H1 (cell line): ENCODE measurements around the gene MYL9. TPM values are rescaled to one million over a fixed set of nuclear protein-coding genes. Genes with fewer than 3 reads are reported as not detected.

Experiments used
- CBX8 ChIP-seq: fragments of 300-800, 300-1000 bp; sonication (generic); IDR thresholded peaks from 2 replicates; pipeline ENCODE4 v1.7.1; 2016; ENCODE audit warnings: low read depth, low read length, borderline replicate concordance
- CHD1 ChIP-seq: IDR thresholded peaks from 2 replicates; pipeline ENCODE4 v1.6.1; 2012; ENCODE audit warnings: low read depth, low read length, improper control_type of control experiment
- JUN ChIP-seq: IDR thresholded peaks from 2 replicates; pipeline ENCODE4 v1.6.1; 2011; ENCODE audit warnings: low read depth, mild to moderate bottlenecking, improper control_type of control experiment, low read length
- KDM5A ChIP-seq: fragments of 200-600 bp; IDR thresholded peaks from 2 replicates; pipeline ENCODE4 v1.7.1; 2012; ENCODE audit warnings: mild to moderate bottlenecking, low read length, inconsistent platforms, mixed read lengths
- SIN3A ChIP-seq, 2 experiments: IDR thresholded peaks in 1 of 2; conservative IDR thresholded peaks in 1 of 2; 2 replicates each; pipeline ENCODE4 v1.6.1; 2011 to 2012; ENCODE audit warnings: low read length in 2 of 2, improper control_type of control experiment in 1 of 2, low read depth in 1 of 2, mild to moderate bottlenecking in 1 of 2
- SP1 ChIP-seq: IDR thresholded peaks from 2 replicates; pipeline ENCODE4 v1.6.1; 2011; ENCODE audit warnings: low read depth, low read length
- TBP ChIP-seq: IDR thresholded peaks from 2 replicates; pipeline ENCODE4 v1.6.1; 2011; ENCODE audit warnings: low read depth, low read length, improper control_type of control experiment
- TEAD4 ChIP-seq: IDR thresholded peaks from 2 replicates; pipeline ENCODE4 v1.6.1; 2012; ENCODE audit warnings: low read depth, low read length, inconsistent platforms, mixed read lengths
- polyA plus RNA-seq, 7 experiments: library from polyadenylated mRNA; depleted of rRNA in 3 of 7; stranded (reverse) in 5 of 7; unstranded in 2 of 7; fragments of >200 nt in 5 of 7; fragments of 200-250 nt in 2 of 7; gene quantifications; 1 replicate in 5 of 7; 2 replicates in 1 of 7; 4 replicates in 1 of 7; pipeline versions ENCODE4 v1.2.1 to v1.2.3, GENCODE V29; 2011 to 2013; ENCODE audit warnings: missing spikeins in 2 of 7, mixed read lengths in 2 of 7
- total RNA-seq: library from RNA; stranded (reverse); fragmentation: NEBNext Ultra II Directional; extraction: Animal tissue kit (Norgen Biotek cat#: 25700); gene quantifications from 2 replicates; pipeline ENCODE4 v1.2.1, GENCODE V29; 2021
- TF ChIP-seq, protein P1 (sequence below): IDR thresholded peaks from 2 replicates; pipeline ENCODE4 v1.6.1; 2011; ENCODE audit warnings: low read depth, mild to moderate bottlenecking, low read length; ENCODE audit not compliant: insufficient read depth
- TF ChIP-seq, protein P2 (sequence below): IDR thresholded peaks from 2 replicates; pipeline ENCODE4 v1.6.1; 2012; ENCODE audit warnings: inconsistent platforms

The MYL9 gene
- total and polyA plus RNA-seq, 2 of the 8 experiments (the other 6 are each of a cell fraction or from before 2014, with no cell fraction given) = 26.8 to 193 TPM

DNA sequence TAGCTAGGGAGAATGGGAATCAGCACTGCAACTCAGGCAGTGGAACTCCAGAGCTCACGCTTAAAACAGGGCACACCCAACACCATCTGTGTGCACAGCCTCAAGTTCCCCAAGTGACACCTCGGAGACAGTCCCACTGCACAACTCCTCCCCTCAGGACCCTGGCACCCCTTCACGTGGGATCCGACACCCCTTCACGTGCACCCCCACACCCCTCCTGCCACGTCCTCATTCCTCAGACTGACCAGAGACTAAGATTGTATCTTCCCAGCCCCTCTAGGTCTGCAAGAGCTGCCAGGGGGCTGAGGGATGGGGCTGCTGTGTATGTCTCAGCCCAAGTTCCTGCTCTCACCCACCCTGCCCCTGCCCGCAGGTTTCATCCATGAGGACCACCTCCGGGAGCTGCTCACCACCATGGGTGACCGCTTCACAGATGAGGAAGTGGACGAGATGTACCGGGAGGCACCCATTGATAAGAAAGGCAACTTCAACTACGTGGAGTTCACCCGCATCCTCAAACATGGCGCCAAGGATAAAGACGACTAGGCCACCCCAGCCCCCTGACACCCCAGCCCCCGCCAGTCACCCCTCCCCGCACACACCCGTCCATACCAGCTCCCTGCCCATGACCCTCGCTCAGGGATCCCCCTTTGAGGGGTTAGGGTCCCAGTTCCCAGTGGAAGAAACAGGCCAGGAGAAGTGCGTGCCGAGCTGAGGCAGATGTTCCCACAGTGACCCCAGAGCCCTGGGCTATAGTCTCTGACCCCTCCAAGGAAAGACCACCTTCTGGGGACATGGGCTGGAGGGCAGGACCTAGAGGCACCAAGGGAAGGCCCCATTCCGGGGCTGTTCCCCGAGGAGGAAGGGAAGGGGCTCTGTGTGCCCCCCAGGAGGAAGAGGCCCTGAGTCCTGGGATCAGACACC is 7.6 kb downstream of the MYL9 start (continued):
- TF ChIP-seq, protein P1, sequence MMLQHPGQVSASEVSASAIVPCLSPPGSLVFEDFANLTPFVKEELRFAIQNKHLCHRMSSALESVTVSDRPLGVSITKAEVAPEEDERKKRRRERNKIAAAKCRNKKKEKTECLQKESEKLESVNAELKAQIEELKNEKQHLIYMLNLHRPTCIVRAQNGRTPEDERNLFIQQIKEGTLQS = no peak
- TF ChIP-seq SP1 (no peak), CHD1 (no peak), SIN3A (conservative IDR thresholded peaks at IDR 0.05 in 1 of 2, IDR thresholded peaks at IDR 0.05 in 1 of 2; ENCODE audit: low read depth in 1 of 2, low read length in 2 of 2) (no peak), CBX8 (no peak), JUN (no peak), TBP (no peak), TEAD4 (no peak), KDM5A (no peak)
- TF ChIP-seq, protein P2, sequence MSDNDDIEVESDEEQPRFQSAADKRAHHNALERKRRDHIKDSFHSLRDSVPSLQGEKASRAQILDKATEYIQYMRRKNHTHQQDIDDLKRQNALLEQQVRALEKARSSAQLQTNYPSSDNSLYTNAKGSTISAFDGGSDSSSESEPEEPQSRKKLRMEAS = no peak
